ENCODE measurements around the gene CNTNAP5.

DNA sequence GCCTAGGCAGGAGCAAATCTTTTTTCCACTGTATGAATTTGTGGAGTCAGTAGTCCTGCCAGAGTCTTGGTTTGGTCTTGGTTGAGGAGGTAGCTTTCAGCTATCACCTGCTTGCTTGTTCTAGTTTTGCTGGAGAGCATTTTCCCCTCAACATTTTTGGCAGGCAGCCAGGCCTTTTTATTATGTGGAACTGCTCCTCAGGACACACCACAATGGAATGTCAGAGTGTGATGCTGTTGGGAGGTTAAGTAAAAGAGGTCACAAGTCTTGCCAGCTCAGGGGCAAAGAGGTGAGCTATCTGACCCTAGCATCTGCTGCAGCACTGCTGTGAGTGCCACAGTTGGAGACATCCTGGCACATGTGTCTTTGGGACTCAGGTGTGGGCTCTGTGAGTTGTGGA is 258.0 kb downstream of the CNTNAP5 start:
- no peak for TF ChIP-seq POLR2AphosphoS5 (IDR thresholded peaks at IDR 0.05; ENCODE audit: low read depth, low read length)
- TF ChIP-seq, protein P1, sequence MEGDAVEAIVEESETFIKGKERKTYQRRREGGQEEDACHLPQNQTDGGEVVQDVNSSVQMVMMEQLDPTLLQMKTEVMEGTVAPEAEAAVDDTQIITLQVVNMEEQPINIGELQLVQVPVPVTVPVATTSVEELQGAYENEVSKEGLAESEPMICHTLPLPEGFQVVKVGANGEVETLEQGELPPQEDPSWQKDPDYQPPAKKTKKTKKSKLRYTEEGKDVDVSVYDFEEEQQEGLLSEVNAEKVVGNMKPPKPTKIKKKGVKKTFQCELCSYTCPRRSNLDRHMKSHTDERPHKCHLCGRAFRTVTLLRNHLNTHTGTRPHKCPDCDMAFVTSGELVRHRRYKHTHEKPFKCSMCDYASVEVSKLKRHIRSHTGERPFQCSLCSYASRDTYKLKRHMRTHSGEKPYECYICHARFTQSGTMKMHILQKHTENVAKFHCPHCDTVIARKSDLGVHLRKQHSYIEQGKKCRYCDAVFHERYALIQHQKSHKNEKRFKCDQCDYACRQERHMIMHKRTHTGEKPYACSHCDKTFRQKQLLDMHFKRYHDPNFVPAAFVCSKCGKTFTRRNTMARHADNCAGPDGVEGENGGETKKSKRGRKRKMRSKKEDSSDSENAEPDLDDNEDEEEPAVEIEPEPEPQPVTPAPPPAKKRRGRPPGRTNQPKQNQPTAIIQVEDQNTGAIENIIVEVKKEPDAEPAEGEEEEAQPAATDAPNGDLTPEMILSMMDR (IDR thresholded peaks at IDR 0.05): no peak
